Loucy (cell line): ENCODE measurements around the gene CHERP.

Source experiments
- CTCF ChIP-seq: fragments of 200-600 bp; sonication (generic); conservative IDR thresholded peaks from 2 replicates; pipeline ENCODE4 v1.5.1; 2014; ENCODE audit warnings: mild to moderate bottlenecking, antibody characterized with exemption, low read length
- EZH2phosphoT487 ChIP-seq: fragments of 200-600 bp; IDR thresholded peaks from 2 replicates; pipeline ENCODE4 v1.6.1; 2018; ENCODE audit warnings: antibody characterized with exemption, mild to moderate bottlenecking, moderate library complexity, borderline replicate concordance

DNA sequence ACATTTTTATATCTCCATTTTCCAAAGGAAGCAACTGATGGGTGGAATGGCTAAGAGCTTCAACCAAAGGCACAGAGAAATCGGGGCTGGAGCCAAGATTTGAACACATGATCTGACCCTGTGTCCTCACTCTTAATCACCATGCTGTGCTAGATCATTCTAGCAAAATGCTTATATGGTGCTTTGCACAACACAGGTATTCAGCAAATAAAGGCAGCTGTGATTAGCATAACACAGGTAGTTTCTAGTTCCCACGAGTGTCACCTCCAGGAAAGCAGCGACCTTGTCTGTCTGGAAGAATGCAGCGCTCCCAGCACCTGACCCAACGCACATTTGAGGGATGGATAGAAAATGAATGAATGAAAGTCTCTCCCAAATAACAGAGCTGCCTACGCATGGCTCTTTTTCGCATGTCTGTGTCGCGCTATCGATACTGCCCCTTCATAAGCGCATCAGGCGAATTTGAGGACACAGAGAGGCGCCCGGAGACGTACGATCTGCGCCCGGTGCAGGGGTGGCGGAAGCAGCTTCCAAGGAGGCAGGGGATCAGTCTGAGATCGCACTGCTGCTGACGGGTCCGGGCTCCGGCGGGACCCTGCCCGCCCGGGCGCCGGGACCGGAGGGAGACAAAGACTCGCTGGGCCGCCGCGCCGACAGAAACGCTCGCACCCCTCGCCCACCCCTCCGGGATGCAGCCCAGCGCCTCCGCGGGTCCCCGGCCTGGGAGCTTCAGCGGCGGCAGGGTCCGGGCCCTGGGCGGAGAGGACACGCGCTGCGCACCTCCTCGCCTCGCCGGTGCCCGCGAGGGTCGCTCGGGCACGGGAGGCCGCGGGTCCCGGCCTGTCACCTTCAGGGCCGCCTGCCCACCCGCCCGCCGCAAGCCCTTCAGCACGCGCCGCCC lies 71.1 kb downstream of the CHERP start:
- TF ChIP-seq CTCF (no peak), EZH2phosphoT487 (no peak)
